ENCODE results near the gene OR8G1. TPM values are rescaled to one million over a fixed set of nuclear protein-coding genes. Genes with fewer than 3 reads are reported as not detected.
"Not testable (repeated sequence)": the region's sequence is repeated elsewhere in the genome, so short reads cannot be mapped to it uniquely, and the experiment has no call there.

Gene OR8G1
- total and polyA plus RNA-seq, 5 experiments from 2014 or later: not detected

- Mint-ChIP-seq H3K36me3 (no peaks in the 10 kb centered on the region), H3K4me3 (no peak overlapping the region), H3K4me1 (no peaks in the 10 kb centered on the region), H3K9me3 (no peaks in the 10 kb centered on the region), H3K27ac (no peak overlapping the region), H3K27me3 (peaks cover 0 to 5% (median 0%) of the 10 kb centered on the region in 5 donors)
- DNase-seq: no peak
- POLR2A ChIA-PET: no interaction called here
- no peak for ATAC-seq
These were observed 31.0 kb upstream of the OR8G1 start for GRCh38 chr11:124209824-124210357.

- Mint-ChIP-seq H3K36me3 (no peaks in the 10 kb centered on the region), H3K4me1 (no peaks in the 10 kb centered on the region), H3K27ac (no peak overlapping the region), H3K4me3 (no peak overlapping the region), H3K9me3 (no peaks in the 10 kb centered on the region), H3K27me3 (peaks cover 0 to 5% (median 0%) of the 10 kb centered on the region in 5 donors)
- POLR2A ChIA-PET: no interaction called here
- ATAC-seq (no peak), DNase-seq (peak in 1 of 10 donors; percentile 60)
These were observed 30.5 kb upstream of the OR8G1 start for GRCh38 chr11:124210421-124210820.

GRCh38 chr11:124211321-124211720 is 29.6 kb upstream of the OR8G1 start:
- Mint-ChIP-seq H3K27me3 (peaks cover 0 to 5% (median 0%) of the 10 kb centered on the region in 5 donors), H3K36me3 (no peaks in the 10 kb centered on the region), H3K27ac (no peak overlapping the region), H3K4me3 (no peak overlapping the region), H3K4me1 (no peaks in the 10 kb centered on the region), H3K9me3 (no peaks in the 10 kb centered on the region)
- no peak for DNase-seq
- no peak for ATAC-seq
- POLR2A ChIA-PET: no interaction called here

GRCh38 chr11:124214027-124214426 is 26.9 kb upstream of the OR8G1 start:
- Mint-ChIP-seq H3K27me3 (peaks cover 0 to 4% (median 0%) of the 10 kb centered on the region in 5 donors), H3K27ac (no peak overlapping the region), H3K4me1 (no peaks in the 10 kb centered on the region), H3K4me3 (no peak overlapping the region), H3K36me3 (no peaks in the 10 kb centered on the region), H3K9me3 (no peaks in the 10 kb centered on the region)
- POLR2A ChIA-PET: no interaction called here
- DNase-seq (no peak), ATAC-seq (no peak)

GRCh38 chr11:124219126-124219525 is 21.8 kb upstream of the OR8G1 start:
- no peak overlapping the region for H3K4me3 Mint-ChIP-seq
- no peaks in the 10 kb centered on the region for H3K36me3 Mint-ChIP-seq
- peaks cover 0 to 3% (median 0%) of the 10 kb centered on the region in 5 donors for H3K27me3 Mint-ChIP-seq
- DNase-seq (no peak), ATAC-seq (no peak)
- H3K4me1 Mint-ChIP-seq: no peaks in the 10 kb centered on the region
- no peak overlapping the region for H3K27ac Mint-ChIP-seq
- no peaks in the 10 kb centered on the region for H3K9me3 Mint-ChIP-seq
- POLR2A ChIA-PET: no interaction called here

GRCh38 chr11:124222407-124222806 is 18.5 kb upstream of the OR8G1 start:
- H3K36me3 Mint-ChIP-seq: no peaks in the 10 kb centered on the region
- H3K27ac Mint-ChIP-seq: no peak overlapping the region
- no peak for DNase-seq
- no peaks in the 10 kb centered on the region for H3K4me1 Mint-ChIP-seq
- H3K27me3 Mint-ChIP-seq: peaks cover 3 to 25% (median 10%) of the 10 kb centered on the region in 5 donors
- POLR2A ChIA-PET: no interaction called here
- ATAC-seq: no peak
- no peak overlapping the region for H3K4me3 Mint-ChIP-seq
- no peaks in the 10 kb centered on the region for H3K9me3 Mint-ChIP-seq

GRCh38 chr11:124224618-124225423 is 16.1 kb upstream of the OR8G1 start:
- H3K4me1 Mint-ChIP-seq, DNase-seq, H3K27ac Mint-ChIP-seq, POLR2A ChIA-PET, H3K9me3 Mint-ChIP-seq, H3K36me3 Mint-ChIP-seq, H3K4me3 Mint-ChIP-seq, ATAC-seq: not testable (repeated sequence)
- peaks cover 3 to 32% (median 15%) of the 10 kb centered on the region in 5 donors for H3K27me3 Mint-ChIP-seq

- ATAC-seq (no peak), DNase-seq (no peak)
- Mint-ChIP-seq H3K27me3 (peaks cover 3 to 32% (median 15%) of the 10 kb centered on the region in 5 donors), H3K9me3 (no peaks in the 10 kb centered on the region), H3K4me1 (no peaks in the 10 kb centered on the region), H3K4me3 (no peak overlapping the region), H3K36me3 (no peaks in the 10 kb centered on the region), H3K27ac (no peak overlapping the region)
- POLR2A ChIA-PET: no interaction called here
These were observed 15.4 kb upstream of the OR8G1 start for GRCh38 chr11:124225471-124225870.

- POLR2A ChIA-PET: no interaction called here
These were observed 7.5 kb upstream of the OR8G1 start for GRCh38 chr11:124233376-124233775.

GRCh38 chr11:124238512-124238911 is 2.4 kb upstream of the OR8G1 start:
- Mint-ChIP-seq H3K27me3 (peaks cover 0 to 16% (median 4%) of the 10 kb centered on the region in 5 donors), H3K27ac (no peak overlapping the region), H3K4me3 (peak overlapping the region in 1 of 10 donors; percentile 9), H3K36me3 (no peaks in the 10 kb centered on the region), H3K9me3 (peaks cover 0 to 12% (median 0%) of the 10 kb centered on the region in 9 donors), H3K4me1 (no peaks in the 10 kb centered on the region)
- no peak for ATAC-seq
- POLR2A ChIA-PET: no interaction called here
- no peak for DNase-seq

More at GRCh38 chr11:124233376-124233775, 7.5 kb upstream of the OR8G1 start:
- Mint-ChIP-seq H3K36me3 (no peaks in the 10 kb centered on the region), H3K4me1 (no peaks in the 10 kb centered on the region), H3K27ac (no peak overlapping the region), H3K4me3 (no peak overlapping the region), H3K27me3 (peaks cover 0 to 3% (median 0%) of the 10 kb centered on the region in 5 donors), H3K9me3 (peaks cover 0 to 6% (median 0%) of the 10 kb centered on the region in 9 donors)
- DNase-seq (no peak), ATAC-seq (no peak)

GRCh38 chr11:124249869-124250268 is 9.0 kb downstream of the OR8G1 start:
- H3K9me3 Mint-ChIP-seq, H3K36me3 Mint-ChIP-seq, DNase-seq, H3K27ac Mint-ChIP-seq, H3K27me3 Mint-ChIP-seq, H3K4me3 Mint-ChIP-seq, POLR2A ChIA-PET, H3K4me1 Mint-ChIP-seq, ATAC-seq: not testable (repeated sequence)

GRCh38 chr11:124256076-124256475 is 15.2 kb downstream of the OR8G1 start, which contains the start of gene OR8G5:
Gene OR8G5 (plus strand): TSS chr11:124256376. CDS start chr11:124264932, 8,556 bp downstream.
- peaks cover 0 to 5% (median 4%) of the 10 kb centered on the region in 5 donors for H3K27me3 Mint-ChIP-seq
- peaks cover 0 to 2% (median 0%) of the 10 kb centered on the region in 9 donors for H3K9me3 Mint-ChIP-seq
- ATAC-seq (no peak), DNase-seq (no peak)
- POLR2A ChIA-PET: no interaction called here
- no peaks in the 10 kb centered on the region for H3K4me1 Mint-ChIP-seq
- no peaks in the 10 kb centered on the region for H3K36me3 Mint-ChIP-seq
- no peak within 1 kb of the TSS for H3K27ac Mint-ChIP-seq
- H3K4me3 Mint-ChIP-seq: no peak within 1 kb of the TSS

- H3K9me3 Mint-ChIP-seq, H3K27ac Mint-ChIP-seq, POLR2A ChIA-PET, DNase-seq, H3K27me3 Mint-ChIP-seq, H3K4me3 Mint-ChIP-seq, H3K36me3 Mint-ChIP-seq, ATAC-seq, H3K4me1 Mint-ChIP-seq: not testable (repeated sequence)
These were observed 24.1 kb downstream of the OR8G1 start for GRCh38 chr11:124265041-124265440.
